ENCODE measurements around the gene CBX6. TPM values are rescaled to one million over a fixed set of nuclear protein-coding genes. Genes with fewer than 3 reads are reported as not detected.
A peak's percentile ranks its signal among the peaks of the same experiment; 100 is the strongest.

Gene CBX6
- total RNA-seq, 2 experiments from 2014 or later = 45.2 to 67.2 TPM

DNA sequence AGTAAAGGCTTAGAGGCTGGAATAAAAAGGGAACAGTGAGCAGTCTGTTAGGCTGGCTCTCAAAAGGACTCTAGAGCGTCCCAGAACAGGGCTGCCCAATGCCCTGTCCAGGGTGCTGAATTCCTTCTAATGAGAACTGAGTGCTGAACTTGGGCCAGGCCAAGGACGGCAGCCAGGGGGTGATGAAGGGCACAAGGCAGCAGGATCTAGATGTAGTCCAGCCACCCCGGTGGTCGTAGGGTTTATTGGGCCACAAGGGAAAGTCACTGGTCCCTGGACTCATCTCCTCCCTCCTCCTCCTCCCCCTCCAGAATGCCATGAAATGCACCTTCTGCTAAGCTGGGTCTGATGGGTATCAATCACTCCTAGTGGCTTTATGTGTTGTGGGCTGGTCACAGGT, 47.4 kb downstream of the CBX6 start:
- peak; percentile 61 for DNase-seq (ENCODE audit: low spot score)
- Histone ChIP-seq H2AFZ (ENCODE audit: low read length) (no peak overlapping the region), H3K4me1 (ENCODE audit: insufficient read depth, low read length, poor library complexity, severe bottlenecking) (no peaks in the 10 kb centered on the region), H3K9me2 (ENCODE audit: insufficient read depth, low read length) (no peaks in the 10 kb centered on the region), H3K36me3 (ENCODE audit: insufficient read depth, low read length) (no peaks in the 10 kb centered on the region), H4K20me1 (ENCODE audit: insufficient read depth, low read length) (no peaks in the 10 kb centered on the region), H3K4me2 (ENCODE audit: low read length) (no peak overlapping the region), H3K4me3 (ENCODE audit: low read depth, low read length, poor library complexity, severe bottlenecking) (no peak overlapping the region), H3K79me2 (ENCODE audit: insufficient read depth, low read depth, low read length) (no peaks in the 10 kb centered on the region), H3K27ac (ENCODE audit: low read depth, low read length, poor library complexity, severe bottlenecking) (no peak overlapping the region), H3K9me3 (ENCODE audit: low read length) (no peaks in the 10 kb centered on the region)
- ChIA-PET POLR2A (no interaction called here), CTCF (ENCODE audit: unreplicated experiment) (no interaction called here)
- intact Hi-C loops (cut with micrococcal nuclease; ENCODE audit: unreplicated experiment) = loop anchor here (10.0 kb wide), 1 partner anchor 90 kb away; no protein-coding TSS in a partner anchor
- no peak for TF ChIP-seq EZH2phosphoT487 (IDR thresholded peaks at IDR 0.05; ENCODE audit: borderline replicate concordance, low read depth, low read length)
- TF ChIP-seq, protein P1, sequence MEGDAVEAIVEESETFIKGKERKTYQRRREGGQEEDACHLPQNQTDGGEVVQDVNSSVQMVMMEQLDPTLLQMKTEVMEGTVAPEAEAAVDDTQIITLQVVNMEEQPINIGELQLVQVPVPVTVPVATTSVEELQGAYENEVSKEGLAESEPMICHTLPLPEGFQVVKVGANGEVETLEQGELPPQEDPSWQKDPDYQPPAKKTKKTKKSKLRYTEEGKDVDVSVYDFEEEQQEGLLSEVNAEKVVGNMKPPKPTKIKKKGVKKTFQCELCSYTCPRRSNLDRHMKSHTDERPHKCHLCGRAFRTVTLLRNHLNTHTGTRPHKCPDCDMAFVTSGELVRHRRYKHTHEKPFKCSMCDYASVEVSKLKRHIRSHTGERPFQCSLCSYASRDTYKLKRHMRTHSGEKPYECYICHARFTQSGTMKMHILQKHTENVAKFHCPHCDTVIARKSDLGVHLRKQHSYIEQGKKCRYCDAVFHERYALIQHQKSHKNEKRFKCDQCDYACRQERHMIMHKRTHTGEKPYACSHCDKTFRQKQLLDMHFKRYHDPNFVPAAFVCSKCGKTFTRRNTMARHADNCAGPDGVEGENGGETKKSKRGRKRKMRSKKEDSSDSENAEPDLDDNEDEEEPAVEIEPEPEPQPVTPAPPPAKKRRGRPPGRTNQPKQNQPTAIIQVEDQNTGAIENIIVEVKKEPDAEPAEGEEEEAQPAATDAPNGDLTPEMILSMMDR (conservative IDR thresholded peaks at IDR 0.05; ENCODE audit: low read length) = 0 out of 2 replicates have a peak, but pooled peaks have one; percentile 29
- BruUV-seq (replicated peaks) = no TSS peak

DNA sequence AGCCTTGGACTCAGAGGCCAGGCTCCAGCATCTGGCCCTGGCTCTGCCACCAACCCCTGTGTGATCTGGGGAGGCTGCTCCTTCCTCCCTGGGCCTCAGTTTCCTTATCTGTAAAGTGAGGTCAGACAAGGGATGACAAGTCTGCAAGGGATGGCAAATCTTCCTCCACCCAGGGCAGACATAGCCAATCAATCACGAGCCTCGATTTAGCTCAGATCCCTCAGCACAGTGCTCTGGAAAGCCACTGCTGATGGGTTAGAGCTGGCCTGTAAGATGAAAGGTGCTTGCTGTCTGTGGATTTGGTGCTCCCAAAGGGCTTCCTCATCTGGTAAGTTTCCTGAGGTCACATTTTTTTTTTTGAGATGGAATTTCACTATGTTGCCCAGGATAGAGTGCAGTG, 48.4 kb downstream of the CBX6 start:
- H3K27ac ChIP-seq (ENCODE audit: low read depth, low read length, poor library complexity, severe bottlenecking) = no peak overlapping the region

DNA sequence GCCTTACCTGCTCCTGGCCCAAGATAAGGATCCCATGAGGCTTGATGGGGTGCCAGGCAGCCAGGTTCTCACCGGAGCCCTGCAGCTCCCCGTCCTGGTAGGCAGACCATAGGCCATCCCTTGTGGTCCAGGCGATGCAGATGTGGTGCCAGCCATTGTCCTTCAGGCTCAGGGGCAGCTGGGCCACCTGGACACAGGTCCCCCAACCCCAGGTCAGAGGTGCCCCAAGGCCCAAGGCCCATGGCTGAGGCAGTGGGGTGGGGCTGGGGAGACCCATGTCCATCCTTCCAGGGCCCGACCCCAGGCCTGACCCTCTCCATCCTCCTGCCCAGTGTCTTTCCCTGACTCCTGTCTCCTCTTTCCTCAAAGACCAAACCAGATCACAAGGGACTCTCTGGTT, 48.9 kb downstream of the CBX6 start:
- H3K79me2 ChIP-seq (ENCODE audit: insufficient read depth, low read depth, low read length) = no peaks in the 10 kb centered on the region
- no peaks in the 10 kb centered on the region for H3K9me3 ChIP-seq (ENCODE audit: low read length)
- BruUV-seq (replicated peaks) = no TSS peak
- ChIA-PET POLR2A (no interaction called here), CTCF (ENCODE audit: unreplicated experiment) (no interaction called here)
- no peak overlapping the region for H3K4me3 ChIP-seq (ENCODE audit: low read depth, low read length, poor library complexity, severe bottlenecking)
- no peak overlapping the region for H3K27ac ChIP-seq (ENCODE audit: low read depth, low read length, poor library complexity, severe bottlenecking)
- DNase-seq (ENCODE audit: low spot score) = no peak
- H4K20me1 ChIP-seq (ENCODE audit: insufficient read depth, low read length) = no peaks in the 10 kb centered on the region
- no peak overlapping the region for H3K4me2 ChIP-seq (ENCODE audit: low read length)
- no peaks in the 10 kb centered on the region for H3K9me2 ChIP-seq (ENCODE audit: insufficient read depth, low read length)
- no peaks in the 10 kb centered on the region for H3K36me3 ChIP-seq (ENCODE audit: insufficient read depth, low read length)
- H2AFZ ChIP-seq (ENCODE audit: low read length) = no peak overlapping the region
- intact Hi-C loops (cut with micrococcal nuclease; ENCODE audit: unreplicated experiment) = loop anchor here (10.0 kb wide), 1 partner anchor 92 kb away; no protein-coding TSS in a partner anchor
- H3K4me1 ChIP-seq (ENCODE audit: insufficient read depth, low read length, poor library complexity, severe bottlenecking) = no peaks in the 10 kb centered on the region
- TF ChIP-seq EZH2phosphoT487 (IDR thresholded peaks at IDR 0.05; ENCODE audit: borderline replicate concordance, low read depth, low read length) = no peak
- TF ChIP-seq, protein P1 (conservative IDR thresholded peaks at IDR 0.05; ENCODE audit: low read length) = no peak

More for the DNA sequence above, 48.4 kb downstream of the CBX6 start:
- Histone ChIP-seq H3K4me2 (ENCODE audit: low read length) (no peak overlapping the region), H3K4me3 (ENCODE audit: low read depth, low read length, poor library complexity, severe bottlenecking) (no peak overlapping the region), H4K20me1 (ENCODE audit: insufficient read depth, low read length) (no peaks in the 10 kb centered on the region), H3K9me3 (ENCODE audit: low read length) (no peaks in the 10 kb centered on the region), H2AFZ (ENCODE audit: low read length) (no peak overlapping the region), H3K4me1 (ENCODE audit: insufficient read depth, low read length, poor library complexity, severe bottlenecking) (no peaks in the 10 kb centered on the region), H3K36me3 (ENCODE audit: insufficient read depth, low read length) (no peaks in the 10 kb centered on the region), H3K79me2 (ENCODE audit: insufficient read depth, low read depth, low read length) (no peaks in the 10 kb centered on the region), H3K9me2 (ENCODE audit: insufficient read depth, low read length) (no peaks in the 10 kb centered on the region)
- ChIA-PET POLR2A (no interaction called here), CTCF (ENCODE audit: unreplicated experiment) (interaction anchor here (0.6 kb wide), 1 partner anchor 55 kb away, joined by 3 read pairs; no protein-coding TSS in a partner anchor)
- DNase-seq (ENCODE audit: low spot score) = no peak
- no peak for TF ChIP-seq EZH2phosphoT487 (IDR thresholded peaks at IDR 0.05; ENCODE audit: borderline replicate concordance, low read depth, low read length)
- TF ChIP-seq, protein P1 (conservative IDR thresholded peaks at IDR 0.05; ENCODE audit: low read length) = no peak
- BruUV-seq (replicated peaks) = no TSS peak
- intact Hi-C loops (cut with micrococcal nuclease; ENCODE audit: unreplicated experiment) = loop anchor here (10.0 kb wide), 1 partner anchor 91 kb away; no protein-coding TSS in a partner anchor

All from OCI-LY7 (cell line).